Activated CD4-positive, alpha-beta T cell treated with anti-CD3 and anti-CD28 coated beads for 48 hours (primary cell): ENCODE data around the gene STAB2.
A peak's percentile ranks its signal among the peaks of the same experiment; 100 is the strongest.

Experiments
- DNase-seq: peaks from one replicate; pipeline ENCODE4 v3.0.0-alpha.2; 2020

STAB2 gene

DNA sequence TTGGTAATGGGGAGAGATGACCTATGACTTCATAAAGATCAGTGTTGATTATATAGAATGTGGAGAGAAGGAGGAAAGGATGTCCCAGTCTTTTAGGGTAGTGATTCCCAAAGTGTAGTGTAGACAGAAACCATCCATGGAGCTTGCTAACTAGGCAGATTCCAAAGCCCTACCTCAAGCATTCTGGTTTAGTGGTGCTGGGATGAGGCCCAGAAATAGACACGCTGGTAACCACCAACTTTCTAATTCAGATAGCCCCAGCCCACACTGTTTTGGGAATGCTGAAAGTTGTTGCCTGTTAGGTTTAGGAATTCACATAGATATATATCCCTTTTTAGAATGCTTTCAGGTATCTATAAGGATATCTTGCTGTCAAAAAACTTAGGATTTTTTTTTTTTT is 69.2 kb downstream of the STAB2 start:
- DNase-seq = no peak

DNA sequence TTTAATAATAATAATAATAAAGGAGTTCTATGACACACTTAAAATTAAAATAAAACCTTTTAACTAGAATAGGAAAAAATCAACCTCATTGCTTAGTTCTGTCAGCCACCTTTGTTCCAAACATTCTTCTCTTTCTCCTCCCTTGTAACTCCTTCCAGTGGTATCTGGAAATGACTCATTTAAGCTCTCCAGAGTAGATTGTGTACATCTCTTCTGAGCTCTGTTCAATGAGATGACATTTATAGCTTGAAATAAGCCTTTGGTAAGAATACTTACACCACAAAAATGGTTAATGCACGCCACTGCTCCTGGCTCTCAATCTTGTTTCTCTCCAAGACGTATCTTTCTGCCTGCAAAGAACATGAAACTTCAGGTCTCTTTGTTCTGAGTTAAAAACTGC is 70.3 kb downstream of the STAB2 start:
- no peak for DNase-seq

DNA sequence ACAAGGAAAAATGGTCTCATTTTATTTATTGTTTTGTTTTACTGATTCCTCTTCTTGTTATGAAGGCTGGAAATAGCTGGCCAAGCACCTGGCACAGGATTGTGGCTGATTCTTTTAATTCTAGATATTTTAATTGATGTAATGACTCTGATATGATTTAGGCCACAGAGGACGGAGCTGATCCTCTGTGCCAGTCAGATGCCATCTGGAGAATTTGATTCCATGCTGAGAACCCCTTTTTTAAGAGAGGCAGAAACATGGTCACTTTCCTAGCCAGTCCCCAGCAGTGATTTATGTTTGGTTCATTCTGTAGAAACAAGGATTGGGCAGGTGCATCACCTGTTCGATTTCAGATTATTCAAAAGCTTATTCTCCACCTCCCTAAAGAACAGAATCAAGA is 77.6 kb downstream of the STAB2 start:
- no peak for DNase-seq

DNA sequence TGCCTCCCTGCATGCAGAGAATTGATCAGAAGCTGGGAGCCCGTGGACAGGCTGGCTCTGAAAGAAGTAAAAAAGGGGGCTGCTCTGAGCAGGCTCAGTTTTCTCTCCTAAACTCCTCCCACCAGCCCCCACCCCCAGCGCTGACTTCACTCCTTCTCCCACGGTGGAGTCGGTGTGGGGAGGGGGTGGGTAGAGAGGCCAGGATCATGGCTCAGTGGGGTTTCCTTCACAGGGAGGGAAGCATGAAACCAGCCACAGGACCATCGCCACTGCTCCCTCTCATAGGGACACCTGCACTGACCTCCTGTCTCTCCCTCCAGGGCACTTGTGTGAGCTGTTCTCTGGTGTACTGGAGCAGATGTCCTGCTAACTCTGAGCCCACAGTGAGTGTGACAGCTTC is 78.9 kb downstream of the STAB2 start:
- DNase-seq = no peak

DNA sequence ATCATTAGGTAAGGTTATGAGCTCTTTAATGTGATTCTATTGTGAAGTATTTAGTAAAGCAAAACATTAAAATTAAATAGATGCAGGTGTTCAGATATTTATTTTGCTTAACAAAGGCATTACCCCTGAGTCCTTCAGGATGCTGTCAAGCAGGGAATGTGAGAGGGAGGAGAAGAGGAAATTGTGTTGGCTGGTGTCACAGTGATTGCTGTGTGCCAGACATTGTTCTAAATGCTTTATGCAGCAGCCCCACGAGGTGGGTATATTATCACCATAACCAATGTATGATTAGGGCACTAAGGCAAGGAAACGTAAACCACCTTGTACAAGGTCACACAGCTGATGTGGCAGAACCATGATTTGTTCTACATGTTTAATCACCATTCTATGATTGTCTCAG is 80.1 kb downstream of the STAB2 start:
- no peak for DNase-seq

DNA sequence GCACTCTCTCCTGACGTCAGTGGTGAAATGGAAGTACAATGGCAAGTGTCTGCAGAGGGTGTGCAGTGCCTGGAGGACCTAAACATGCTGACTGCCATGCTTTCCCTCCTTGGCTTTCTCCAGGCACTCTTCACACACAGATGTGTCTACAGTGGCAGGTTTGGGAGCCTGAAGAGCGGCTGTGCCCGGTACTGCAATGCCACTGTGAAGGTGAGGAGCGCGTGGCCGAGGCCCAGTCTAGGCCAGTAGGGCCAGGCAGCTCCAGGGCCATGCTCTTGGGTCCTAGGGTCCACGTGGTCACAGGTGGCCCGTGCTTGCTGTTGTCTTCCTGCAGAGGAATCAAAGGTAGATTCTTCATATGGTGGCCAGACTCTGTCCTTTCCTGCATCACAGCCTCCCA is 81.4 kb downstream of the STAB2 start:
- no peak for DNase-seq

DNA sequence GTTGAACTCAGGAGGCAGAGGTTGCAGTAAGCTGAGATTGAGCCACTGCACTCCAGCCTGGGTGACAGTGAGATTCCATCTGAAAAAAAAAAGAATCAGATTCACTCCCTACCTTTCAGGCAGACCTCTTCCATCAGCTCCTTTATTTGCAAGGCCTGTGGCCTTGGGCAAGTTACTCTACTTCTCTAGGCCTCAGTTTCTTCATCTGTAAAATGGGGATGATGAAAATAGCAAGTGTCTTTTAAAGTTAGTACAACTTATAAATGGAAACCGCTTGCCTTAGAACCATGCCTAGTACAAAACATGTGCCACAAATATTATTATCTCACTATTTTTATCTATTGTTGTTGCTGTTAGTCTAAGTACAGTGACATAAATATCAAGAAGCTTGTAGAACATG is 84.3 kb downstream of the STAB2 start:
- DNase-seq = no peak

DNA sequence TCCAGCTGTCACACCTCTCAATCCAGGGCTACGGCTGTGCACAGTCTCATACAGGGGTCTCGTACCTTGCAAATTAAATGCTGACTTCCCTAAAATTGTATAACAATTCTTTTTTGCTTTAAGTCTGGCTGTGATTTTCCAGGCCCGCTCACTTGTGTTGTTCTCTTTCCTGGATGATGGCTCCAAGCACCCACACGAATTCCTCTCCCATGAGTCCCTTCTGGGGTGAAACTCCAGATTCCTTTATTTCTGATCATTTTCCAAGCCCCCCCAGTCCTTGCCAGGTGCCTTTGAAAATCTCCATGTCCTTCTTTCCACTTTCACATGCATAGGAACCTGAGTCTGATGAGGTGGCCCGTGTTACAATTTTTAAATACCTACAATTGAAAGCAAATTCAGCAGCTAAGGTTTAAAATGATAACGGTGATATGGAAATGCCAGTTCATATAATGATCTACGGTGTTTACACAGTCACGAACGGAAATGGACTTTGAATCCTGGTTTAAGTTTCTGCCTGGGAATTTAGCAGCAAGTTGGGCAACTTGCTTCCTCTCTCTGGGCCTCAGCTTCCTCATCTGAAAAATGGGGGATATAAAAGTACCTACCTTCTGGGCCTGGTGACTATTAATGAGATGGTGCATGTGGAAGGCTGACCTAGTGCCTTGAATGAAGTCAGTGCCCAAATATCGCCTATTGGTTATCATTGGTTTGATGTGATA is 85.5 kb downstream of the STAB2 start:
- DNase-seq = no peak

DNA sequence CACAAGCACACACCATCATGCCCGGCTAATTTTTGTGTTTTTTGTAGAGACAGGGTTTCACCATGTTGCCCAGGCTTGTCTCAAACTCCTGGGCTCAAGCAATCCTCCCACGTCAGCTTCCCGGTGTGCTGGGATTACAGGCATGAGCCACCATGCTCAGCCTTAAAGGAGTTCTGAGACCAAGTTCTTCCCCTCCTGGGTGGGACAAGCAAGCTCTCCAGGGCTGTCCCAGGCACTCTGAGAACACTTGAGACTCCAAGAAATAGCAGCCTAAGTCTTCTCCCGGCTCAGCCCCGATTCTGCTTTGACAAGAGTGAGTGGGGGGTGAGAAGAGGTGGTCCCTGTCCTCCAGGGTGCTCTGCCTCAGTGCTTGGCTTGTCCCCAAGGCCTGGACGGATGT is 86.4 kb downstream of the STAB2 start:
- DNase-seq = no peak

DNA sequence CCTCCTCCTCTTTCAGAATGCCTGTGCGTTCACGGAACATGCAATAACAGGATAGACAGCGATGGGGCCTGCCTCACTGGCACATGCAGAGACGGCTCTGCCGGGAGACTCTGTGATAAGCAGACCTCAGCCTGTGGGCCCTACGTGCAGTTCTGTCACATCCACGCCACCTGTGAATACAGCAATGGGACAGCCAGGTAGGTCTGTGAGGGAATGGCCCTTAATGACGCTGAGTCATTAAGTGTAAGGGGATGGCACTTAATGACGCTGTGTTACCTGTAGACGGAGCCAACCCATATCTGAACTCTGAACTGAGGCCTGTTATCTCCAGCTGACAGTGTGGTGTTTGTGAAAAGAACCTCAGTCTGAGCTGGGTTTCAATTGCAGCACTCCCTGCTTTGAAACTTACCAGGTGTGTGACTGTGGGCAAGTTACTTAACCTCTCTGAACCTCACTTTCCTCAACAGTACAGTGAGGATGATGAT is 86.9 kb downstream of the STAB2 start:
- no peak for DNase-seq

DNA sequence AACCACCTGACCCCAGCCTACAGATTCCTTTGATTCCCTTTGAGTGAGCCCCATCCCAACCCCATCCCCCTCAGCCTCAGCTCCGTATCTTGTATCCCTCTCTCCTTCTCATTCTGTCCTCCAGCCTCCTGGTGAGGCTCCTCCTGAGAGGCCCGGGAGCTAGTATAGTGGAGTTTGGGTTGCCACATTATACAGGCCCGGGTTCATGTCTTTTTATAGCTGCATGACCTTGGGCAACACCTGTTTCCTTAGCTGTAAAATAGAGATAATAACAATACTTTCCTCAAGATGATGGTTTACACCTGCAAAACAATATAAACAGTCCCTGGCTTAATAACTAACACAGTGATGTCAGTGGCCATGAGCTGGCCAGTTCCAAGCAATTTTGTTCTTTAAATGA is 89.8 kb downstream of the STAB2 start:
- no peak for DNase-seq

DNA sequence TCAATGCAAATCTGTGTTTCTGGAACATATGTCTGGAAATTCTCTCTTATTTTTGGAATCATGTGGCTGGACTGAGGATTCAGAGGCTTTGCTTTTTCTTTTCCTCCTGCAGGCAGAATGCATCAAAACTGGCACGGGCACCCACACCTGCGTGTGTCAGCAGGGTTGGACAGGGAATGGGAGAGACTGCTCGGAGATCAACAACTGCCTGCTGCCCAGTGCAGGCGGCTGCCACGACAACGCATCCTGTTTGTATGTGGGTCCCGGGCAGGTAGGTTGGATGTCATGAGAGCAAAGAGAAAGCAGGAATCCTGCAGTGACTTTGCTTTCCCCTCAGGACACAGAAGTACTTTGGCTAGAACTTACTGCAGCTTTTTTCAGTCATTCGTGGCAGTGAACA is 90.3 kb downstream of the STAB2 start:
- DNase-seq = no peak

DNA sequence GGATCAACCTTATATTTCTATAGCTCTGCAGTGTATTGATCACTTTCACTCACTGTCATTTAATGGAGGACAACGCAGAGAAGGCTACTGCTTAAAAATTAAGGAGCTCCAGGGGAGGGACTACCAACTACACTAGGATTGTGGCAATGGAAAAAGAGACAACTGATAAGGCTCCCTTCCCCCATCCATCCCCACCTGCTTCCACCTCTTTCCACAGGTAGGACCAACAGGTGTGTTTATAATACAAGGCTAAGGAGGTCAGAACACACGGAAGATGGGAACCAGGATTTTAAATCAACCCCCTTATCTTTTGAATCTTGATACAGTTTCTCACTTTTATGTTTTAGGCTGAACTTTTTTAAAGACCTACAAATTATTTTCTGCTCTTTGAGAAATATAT is 90.8 kb downstream of the STAB2 start:
- DNase-seq = no peak

DNA sequence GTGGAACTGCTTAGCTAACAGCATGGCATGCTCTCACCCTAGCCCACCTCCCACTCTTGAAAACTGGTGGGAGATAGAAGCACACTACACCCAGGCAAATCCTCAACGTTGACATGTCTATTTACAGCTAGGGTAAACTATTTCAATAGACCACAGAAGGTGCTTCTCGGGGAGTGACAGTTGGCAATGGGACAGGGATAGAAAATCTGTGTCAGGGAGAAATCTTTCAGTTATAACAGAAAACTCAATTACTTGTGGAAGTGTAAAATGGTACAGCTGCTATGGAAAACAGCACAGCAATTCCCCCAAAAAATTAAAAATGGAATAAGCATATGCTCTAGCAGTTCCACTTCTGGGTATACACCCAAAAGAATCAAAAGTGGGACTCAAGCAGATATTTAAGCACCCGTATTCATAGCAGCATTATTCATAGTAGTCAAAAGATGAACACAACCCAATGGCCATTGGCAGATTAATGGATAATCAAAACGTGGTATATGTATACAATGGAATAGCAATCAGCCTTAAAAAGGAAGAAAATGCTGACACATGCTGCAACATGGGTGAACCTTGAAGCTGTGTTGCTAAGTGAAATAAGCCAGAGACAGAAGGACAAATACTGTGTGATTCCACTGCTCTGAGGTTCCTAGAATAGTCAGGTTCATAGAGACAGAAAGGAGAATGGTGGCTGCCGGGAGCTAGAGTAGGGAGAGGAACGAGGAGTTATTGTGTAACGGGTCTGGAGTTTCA is 92.5 kb downstream of the STAB2 start:
- DNase-seq = no peak

DNA sequence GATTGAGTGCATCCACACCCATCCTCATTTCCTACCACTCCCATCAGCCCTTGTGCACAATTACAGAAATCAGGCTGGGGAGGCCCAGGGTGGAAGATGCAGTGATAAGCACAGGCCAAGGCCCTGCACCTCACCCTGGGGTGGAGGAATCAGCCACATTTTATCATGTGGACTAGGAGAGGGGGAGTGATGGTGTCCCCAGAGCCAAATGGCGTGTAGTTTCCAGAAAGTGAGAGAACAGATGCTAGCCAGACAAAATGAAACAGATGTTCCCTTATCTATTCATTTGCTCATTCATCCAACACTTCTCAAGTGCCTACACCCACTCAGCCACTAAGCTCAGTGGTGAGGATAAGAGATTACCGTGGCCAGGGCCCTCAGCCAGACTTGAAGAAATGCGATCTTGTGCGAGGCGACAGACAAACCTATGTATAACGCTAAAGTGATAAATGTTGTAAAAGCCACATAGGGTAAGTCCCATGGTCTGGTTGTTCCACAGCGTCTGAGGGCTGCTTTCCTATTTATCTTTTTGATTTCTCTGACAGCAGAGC is 93.6 kb downstream of the STAB2 start:
- DNase-seq = peak; percentile 34

DNA sequence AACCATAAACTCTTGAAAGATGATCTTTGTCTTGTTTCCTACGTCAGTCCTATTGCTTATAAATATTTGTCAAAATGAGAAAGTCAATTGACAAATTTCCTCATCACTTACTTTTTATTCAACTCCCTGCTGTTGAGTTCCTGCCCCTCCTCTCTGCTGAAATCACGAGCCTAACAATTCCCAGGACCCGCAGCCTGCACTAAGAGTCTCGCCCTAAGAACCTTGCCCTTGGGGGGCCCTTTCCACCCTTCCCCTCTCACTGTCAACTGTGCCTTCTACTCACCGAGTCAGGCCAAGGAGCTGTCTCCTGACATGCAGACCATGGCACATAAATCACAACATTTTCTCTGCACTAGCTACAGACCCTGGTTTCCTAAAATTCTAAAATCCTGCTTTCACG is 99.0 kb downstream of the STAB2 start:
- DNase-seq = no peak

DNA sequence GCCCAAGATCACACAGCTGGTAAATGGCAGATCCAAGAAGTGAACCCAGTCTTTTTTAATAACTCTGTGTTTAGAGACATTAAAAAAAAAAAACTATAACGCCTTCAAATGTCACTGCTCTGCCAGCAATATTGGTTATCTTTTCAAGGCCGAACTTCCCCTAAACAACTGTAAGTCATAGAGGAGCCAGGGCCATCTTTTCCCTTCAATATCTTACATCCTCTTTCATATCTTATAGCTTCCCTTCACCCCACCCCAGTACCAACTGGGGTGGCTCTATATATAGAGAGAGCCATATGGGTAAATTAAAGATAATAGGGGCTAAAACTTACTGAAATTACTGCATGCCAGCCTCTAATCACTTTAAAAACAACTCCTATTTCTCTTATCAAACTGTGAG is 100.2 kb downstream of the STAB2 start:
- DNase-seq = no peak

DNA sequence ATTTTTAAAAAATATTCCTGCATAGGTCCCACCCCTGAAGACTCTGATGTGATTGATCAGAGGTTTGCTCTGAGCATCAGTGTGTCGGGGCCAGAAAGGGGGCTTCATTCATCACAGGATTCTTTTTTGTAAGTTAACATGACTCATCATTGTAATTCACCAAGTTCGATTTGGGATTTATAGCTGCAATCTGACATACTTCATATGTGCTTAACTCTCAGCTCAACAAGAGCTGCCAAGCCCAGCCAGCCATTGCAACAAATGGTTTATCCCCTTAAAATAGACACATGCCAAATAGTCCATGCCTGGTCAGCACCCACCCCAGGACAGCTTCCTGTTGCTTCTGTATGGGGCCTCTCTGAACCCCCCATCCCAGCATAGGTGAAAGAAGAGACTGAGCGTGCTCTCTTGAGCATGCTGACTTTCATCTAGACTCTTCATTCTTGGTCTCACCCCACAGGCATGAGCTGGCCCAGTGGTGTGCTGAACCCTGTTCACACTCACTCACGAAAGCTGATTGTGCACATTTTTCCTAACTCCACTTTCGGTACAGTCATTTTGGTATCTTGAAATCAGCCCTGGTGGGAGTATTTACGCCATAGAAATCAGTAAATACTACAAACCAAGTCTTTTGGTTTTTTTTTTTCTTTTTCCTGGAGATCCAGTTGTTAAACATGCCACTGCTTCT is 101.4 kb downstream of the STAB2 start:
- DNase-seq = peak; percentile 19

DNA sequence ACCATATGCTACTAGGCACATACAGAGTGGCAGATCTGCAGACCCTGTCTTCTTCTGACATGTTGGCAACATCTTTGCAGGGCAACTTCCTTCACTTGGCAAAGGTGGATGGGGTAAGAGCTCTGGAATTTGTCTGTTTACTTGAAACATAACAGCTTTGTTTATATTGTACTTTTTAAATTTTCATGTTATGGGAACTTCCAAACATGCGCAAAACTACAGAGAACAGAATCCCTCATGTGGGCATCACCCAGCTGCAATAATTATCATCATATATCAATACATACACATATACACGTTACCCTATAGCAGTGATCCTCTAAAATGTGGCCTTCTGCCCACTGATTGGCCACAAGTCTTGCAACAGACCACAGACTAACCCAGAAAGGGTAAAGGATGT is 103.4 kb downstream of the STAB2 start:
- DNase-seq = no peak

DNA sequence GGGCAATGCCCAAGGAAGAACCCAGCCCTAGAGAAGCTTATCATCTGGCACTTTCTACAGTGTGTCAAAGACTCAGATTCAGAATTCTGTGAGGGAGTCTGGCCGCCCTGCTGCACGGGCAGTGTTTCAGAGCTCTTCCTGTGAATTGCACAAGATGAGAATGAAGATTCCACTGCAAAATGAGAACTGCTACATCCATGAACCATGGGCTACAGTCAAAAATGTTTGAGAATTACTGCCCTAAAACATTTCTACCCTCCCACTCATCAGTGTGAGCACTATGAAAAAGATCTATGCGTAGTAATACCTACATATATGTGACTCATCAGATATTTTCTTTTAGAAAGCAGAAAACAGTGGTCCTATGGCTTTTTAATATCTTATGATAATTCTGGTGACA is 104.0 kb downstream of the STAB2 start:
- DNase-seq = no peak

DNA sequence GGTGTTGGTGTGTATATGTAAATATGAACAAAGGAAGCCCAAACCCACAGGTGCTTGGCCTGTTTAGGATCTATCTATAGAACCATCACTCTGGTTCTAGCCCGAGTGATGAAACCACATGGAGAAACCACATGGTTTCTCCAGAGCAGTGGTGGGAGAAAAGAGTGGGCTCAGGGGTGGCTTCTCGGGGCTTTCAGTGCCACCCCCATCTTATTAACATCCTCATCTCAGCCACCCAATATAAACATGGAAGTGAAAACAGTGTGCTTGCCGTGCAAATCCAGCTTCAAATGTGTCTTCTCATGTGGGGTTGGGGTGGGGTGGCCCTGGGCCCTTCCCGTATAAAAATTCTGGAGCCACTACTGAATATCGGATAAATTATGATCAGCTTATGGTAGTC is 109.0 kb downstream of the STAB2 start:
- DNase-seq = no peak

DNA sequence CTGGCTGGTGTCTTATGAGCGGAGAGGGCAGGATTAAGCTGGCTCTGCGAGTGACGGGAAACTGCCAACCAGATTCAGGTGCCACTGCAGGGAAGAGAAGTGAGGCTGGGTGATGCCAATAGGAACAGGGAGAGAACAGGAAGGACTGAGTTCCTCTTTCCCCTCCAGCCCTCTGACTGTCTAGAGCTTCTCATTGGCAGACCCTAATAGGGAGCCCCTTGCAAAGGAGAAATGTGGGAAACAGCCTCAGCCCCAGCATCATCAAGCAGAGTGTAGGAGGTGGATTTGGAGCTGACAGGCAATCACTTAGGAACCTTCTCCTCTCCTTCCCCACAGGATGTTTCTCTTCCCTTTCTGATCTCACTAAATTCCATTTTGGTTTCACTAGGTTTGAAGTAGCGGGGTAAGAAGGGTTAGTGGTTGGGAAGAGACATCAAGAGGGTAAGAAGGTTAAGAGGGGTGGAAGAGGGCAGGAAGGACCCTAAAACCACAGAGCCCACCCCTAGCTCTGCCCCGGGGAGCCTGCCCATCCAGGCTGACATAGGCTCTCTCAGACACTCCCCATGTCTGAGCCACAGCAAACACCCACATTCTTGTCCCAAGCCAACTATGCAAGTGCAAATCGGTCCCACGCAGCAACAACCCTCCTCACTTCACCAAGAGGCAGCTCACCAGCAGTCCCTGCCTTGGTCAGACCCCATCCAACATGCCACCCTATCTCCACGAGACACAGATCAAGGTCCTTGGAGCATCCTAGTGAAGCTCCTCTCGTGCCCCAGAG is 111.1 kb downstream of the STAB2 start:
- DNase-seq = peak; percentile 30
